HepG2 (cell line): ENCODE measurements around the gene SWI5. TPM values are rescaled to one million over a fixed set of nuclear protein-coding genes. Genes with fewer than 3 reads are reported as not detected.
A peak's percentile ranks its signal among the peaks of the same experiment; 100 is the strongest.

Experiments
- ATF7 ChIP-seq, 2 experiments: fragments of 450-650 bp in 1 of 2; sonication (generic) in 1 of 2; formaldehyde crosslinking in 1 of 2; IDR thresholded peaks; 2 replicates each; pipeline versions ENCODE4 v1.4.0 to v1.6.1; 2016 to 2020; ENCODE audit warnings: antibody characterized with exemption in 1 of 2, mild to moderate bottlenecking in 1 of 2, missing genetic modification reagents in 1 of 2
- PHF21A ChIP-seq: sonication (generic); formaldehyde crosslinking; IDR thresholded peaks from 2 replicates; pipeline ENCODE4 v1.5.0; 2020; ENCODE audit warnings: mild to moderate bottlenecking, missing genetic modification reagents
- SNAPC4 ChIP-seq: sonication (generic); formaldehyde crosslinking; IDR thresholded peaks from 2 replicates; pipeline ENCODE4 v1.4.0; 2020; ENCODE audit warnings: mild to moderate bottlenecking, missing genetic modification reagents
- TAF1 ChIP-seq: sonication (generic); formaldehyde crosslinking; IDR thresholded peaks from 2 replicates; pipeline ENCODE4 v1.4.0; 2020; ENCODE audit warnings: missing genetic modification reagents
- ZBTB44 ChIP-seq: sonication (generic); formaldehyde crosslinking; IDR thresholded peaks from 2 replicates; pipeline ENCODE4 v1.4.0; 2020; ENCODE audit warnings: missing genetic modification reagents
- ZBTB8A ChIP-seq: sonication (generic); formaldehyde crosslinking; IDR thresholded peaks from 2 replicates; pipeline ENCODE4 v1.4.0; 2020; ENCODE audit warnings: mild to moderate bottlenecking, low read depth, missing genetic modification reagents, borderline replicate concordance
- ZNF746 ChIP-seq: sonication (generic); formaldehyde crosslinking; IDR thresholded peaks from 2 replicates; pipeline ENCODE4 v1.8.0; 2022; ENCODE audit warnings: mild to moderate bottlenecking, missing genetic modification reagents
- polyA plus RNA-seq, 8 experiments: library from polyadenylated mRNA; depleted of rRNA in 3 of 8; stranded (reverse) in 7 of 8; unstranded in 1 of 8; fragments of >200 nt; fragmentation: Illumina TruSeq in 4 of 8; extraction: Trizol in 4 of 8; gene quantifications; 2 replicates each; pipeline versions ENCODE4 v1.2.1 to v1.2.3, GENCODE V29; 2011 to 2016; ENCODE audit warnings: low read depth in 4 of 8, missing spikeins in 1 of 8, mixed read lengths in 1 of 8; ENCODE audit not compliant: insufficient read depth in 1 of 8
- total RNA-seq, 5 experiments: library from RNA; depleted of rRNA; stranded (reverse); fragments of >200 nt; fragmentation: Illumina TruSeq; extraction: Trizol; gene quantifications; 2 replicates each; pipeline ENCODE4 v1.2.3, GENCODE V29; 2016; ENCODE audit warnings: low read depth in 1 of 5
- TF ChIP-seq, protein P1 (sequence below): sonication (generic); formaldehyde crosslinking; IDR thresholded peaks from 2 replicates; pipeline ENCODE4 v1.4.0; 2020; ENCODE audit warnings: missing genetic modification reagents

The SWI5 gene
- total and polyA plus RNA-seq, 2 of the 13 experiments (the other 11 are each of a cell fraction or from before 2014, with no cell fraction given): 39.2 to 41.0 TPM

DNA sequence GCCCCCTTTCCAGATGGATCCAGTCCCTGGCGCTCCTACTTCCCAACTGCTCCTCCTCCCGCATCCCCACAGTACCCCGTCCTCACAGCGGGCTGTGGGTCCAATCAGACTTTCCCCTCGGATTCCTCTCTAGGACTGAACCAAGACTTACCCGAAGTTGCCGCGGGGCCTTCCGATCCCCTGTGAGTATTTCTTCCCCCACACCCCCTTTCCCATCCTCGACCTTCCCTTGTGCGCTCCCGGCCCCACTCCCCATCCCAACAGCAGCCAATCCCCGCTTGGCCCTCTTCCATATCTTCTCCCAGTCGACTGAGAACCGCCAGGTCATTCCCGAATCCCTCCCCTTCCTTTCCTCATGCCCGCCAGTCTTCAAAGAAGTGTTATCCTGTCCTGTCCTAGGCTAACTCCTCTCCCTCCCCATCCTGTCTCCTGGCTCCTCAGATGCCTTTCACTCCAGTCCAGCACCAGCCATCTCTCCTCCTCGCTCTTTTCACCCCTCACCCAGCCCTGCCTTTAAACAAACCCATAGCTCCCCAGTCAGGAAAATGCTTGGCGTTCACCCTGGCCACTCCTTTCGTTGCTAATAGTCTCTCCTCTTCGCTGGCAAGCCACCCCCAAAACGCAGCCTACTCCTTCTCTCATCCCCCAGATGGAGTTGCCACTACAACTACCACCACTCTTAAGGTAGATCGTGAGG lies 646 bp downstream of the SWI5 start (continued):
- TF ChIP-seq SNAPC4: no peak
- TF ChIP-seq TAF1 (CRISPR knock-in tag): no peak
- TF ChIP-seq, protein P1, sequence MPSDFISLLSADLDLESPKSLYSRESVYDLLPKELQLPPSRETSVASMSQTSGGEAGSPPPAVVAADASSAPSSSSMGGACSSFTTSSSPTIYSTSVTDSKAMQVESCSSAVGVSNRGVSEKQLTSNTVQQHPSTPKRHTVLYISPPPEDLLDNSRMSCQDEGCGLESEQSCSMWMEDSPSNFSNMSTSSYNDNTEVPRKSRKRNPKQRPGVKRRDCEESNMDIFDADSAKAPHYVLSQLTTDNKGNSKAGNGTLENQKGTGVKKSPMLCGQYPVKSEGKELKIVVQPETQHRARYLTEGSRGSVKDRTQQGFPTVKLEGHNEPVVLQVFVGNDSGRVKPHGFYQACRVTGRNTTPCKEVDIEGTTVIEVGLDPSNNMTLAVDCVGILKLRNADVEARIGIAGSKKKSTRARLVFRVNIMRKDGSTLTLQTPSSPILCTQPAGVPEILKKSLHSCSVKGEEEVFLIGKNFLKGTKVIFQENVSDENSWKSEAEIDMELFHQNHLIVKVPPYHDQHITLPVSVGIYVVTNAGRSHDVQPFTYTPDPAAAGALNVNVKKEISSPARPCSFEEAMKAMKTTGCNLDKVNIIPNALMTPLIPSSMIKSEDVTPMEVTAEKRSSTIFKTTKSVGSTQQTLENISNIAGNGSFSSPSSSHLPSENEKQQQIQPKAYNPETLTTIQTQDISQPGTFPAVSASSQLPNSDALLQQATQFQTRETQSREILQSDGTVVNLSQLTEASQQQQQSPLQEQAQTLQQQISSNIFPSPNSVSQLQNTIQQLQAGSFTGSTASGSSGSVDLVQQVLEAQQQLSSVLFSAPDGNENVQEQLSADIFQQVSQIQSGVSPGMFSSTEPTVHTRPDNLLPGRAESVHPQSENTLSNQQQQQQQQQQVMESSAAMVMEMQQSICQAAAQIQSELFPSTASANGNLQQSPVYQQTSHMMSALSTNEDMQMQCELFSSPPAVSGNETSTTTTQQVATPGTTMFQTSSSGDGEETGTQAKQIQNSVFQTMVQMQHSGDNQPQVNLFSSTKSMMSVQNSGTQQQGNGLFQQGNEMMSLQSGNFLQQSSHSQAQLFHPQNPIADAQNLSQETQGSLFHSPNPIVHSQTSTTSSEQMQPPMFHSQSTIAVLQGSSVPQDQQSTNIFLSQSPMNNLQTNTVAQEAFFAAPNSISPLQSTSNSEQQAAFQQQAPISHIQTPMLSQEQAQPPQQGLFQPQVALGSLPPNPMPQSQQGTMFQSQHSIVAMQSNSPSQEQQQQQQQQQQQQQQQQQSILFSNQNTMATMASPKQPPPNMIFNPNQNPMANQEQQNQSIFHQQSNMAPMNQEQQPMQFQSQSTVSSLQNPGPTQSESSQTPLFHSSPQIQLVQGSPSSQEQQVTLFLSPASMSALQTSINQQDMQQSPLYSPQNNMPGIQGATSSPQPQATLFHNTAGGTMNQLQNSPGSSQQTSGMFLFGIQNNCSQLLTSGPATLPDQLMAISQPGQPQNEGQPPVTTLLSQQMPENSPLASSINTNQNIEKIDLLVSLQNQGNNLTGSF: no peak
- 0 out of 2 replicates have a peak, but pooled peaks have one; percentile 3 for TF ChIP-seq PHF21A
- TF ChIP-seq ZNF746: no peak
- TF ChIP-seq ZBTB44 (CRISPR knock-in tag): no peak
- TF ChIP-seq ZBTB8A (CRISPR knock-in tag): no peak
- TF ChIP-seq ATF7 (IDR thresholded peaks at IDR 0.05): no peak
- no peak for TF ChIP-seq ATF7 (CRISPR knock-in tag; IDR thresholded peaks at IDR 0.05)
